Stimulated activated CD8-positive, alpha-beta memory T cell treated with anti-CD3 and anti-CD28 coated beads, Interleukin-7, amount 100 ng/mL, for 4 hours (primary cell): ENCODE results near the gene SLFN11.
"Not testable (repeated sequence)": the region's sequence is repeated elsewhere in the genome, so short reads cannot be mapped to it uniquely, and the experiment has no call there.

ENCODE experiments used
- DNase-seq, 2 donors: peaks; one replicate each; pipeline ENCODE4 v3.0.0-alpha.2; 2020; ENCODE audit warnings: low read depth in 2 of 2

The SLFN11 gene

DNA sequence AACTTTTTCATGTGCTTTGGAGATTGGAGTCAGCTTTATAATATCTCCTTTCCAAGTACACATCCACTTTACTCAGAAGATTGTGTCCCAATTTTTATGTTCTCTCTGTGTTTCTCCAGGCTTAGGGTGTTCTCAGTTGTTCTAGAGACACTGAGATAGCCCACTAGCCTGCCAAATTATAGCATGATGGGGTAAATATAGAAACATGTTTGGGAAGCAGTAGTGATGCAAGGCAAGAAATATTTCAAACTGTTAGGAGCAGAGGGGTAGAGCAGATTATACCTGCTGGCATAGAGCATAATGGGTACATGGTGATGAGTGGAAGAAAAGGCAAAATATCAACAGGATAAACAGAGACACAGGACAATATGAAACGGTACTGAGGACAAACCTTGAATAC lies 12.4 kb downstream of the SLFN11 start:
- no peak for DNase-seq

DNA sequence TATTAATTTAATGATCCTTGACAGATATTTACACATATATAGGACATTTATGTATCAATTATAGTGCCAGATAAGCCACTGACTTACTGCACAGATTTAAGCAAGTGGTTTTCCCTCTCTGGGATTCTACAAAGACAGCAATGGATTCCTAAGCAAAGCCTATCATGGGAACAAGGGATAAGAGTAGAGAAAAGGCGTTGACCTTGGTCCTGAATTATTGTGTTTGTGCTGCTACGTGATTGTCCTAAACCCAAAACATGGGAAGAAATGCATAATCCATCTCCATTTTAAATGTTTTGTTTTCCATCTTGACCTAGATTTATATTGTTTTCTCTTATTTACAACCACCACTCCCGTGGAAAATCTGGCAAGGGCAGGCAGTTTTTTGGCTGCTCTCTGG lies 14.0 kb downstream of the SLFN11 start:
- no peak for DNase-seq

DNA sequence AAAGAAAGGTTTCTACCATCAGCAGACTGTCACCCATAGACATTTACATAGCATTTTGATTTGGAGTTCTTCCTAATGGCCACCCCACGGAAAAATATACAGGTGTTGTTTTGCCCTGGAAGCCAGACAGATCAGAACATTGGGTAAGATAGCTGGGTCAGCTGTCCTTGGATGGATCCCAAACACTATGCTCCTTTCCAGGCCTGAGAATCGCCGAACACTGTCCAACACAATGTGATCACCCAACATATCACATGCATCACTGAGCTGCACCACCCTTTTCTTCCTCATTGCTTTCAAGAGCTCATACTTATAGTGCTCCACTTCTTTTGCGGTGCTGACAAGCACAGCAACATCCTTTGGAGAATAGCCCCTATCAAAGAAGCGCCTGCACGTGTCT lies 21.1 kb downstream of the SLFN11 start:
- no peak for DNase-seq

DNA sequence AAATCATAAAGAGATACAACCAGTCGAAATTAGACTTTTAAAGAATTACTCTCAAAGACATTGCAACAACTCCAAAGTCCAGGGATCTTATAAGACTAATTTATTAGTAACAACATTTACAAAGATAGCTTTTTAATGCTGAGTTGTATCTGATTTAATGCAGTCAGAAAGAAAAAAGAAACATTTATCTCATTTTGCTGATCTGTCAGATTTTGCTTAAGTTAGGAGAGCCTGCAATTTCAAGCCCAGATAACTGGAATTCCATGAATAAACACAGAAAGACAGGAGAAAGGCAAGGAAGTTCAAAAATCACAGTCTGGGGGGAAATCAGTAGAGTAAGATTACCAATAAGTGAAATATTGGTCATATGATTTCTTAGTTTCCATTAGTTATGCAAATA lies 22.9 kb downstream of the SLFN11 start:
- DNase-seq: no peak

DNA sequence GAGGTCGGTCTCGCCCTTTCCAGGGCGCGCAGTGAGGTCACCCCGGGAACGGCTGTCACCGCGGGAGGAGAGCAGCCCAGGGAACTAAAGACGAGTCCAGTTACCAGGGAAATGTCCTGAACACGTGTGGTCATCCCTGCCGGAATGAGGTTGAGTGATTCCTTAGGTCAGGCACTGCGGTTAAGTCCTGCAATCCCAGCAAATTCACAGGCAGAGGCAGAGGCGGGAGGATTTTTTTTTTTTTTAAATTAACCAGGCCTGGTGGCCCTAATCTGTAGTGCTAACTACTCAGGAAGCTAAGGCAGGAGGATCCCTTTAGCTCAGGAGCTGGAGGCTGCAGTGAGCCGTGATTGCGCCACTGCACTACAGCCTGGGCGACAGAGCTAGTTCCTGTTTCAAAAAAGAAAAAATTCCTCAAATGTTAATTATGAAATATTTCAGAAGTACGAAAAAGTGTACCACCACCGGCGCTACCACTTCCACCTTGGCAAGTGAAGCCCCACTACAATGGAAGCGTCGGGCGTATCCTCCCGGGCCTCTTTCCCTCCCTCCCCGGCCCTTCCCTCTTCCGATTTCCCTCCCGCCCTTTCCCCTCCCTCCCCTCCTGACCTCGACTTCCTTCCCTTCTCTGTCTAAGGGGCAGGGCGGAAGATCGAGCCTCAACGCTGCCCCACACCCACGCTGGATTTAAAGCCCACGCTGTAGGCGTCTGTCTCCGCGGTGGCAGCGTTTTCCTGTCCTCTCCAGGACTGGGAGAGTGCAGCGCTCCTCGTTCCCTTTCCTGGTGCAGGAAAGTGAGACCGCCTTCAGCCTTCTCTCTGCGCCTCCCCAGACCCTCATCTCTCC lies 27.3 kb downstream of the SLFN11 start:
- peak in 1 of 2 donors; percentile 17 for DNase-seq

DNA sequence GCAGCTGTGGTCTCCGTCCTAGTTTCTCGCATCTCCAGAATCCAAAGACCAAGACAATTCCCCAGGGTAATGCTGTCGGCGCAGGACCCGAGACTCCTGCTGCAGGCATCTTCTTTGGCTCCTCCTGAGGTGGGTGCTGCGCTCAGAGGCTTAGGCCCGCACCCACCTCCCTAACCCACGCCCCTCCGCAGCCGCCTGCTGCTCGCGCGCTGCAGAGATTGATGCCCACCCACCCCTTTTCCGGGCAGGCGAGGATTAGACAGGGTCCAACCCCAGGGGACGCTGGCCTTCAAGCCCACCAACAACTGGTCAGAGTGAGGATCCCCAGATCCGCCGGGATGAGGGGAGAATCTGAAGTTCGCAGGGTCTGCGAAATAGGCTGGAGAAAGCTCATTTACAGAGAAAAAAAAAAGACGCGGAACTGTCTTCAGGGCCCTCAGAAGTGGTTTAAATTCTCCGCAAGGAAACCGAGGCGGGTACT lies 27.9 kb downstream of the SLFN11 start:
- no peak for DNase-seq

DNA sequence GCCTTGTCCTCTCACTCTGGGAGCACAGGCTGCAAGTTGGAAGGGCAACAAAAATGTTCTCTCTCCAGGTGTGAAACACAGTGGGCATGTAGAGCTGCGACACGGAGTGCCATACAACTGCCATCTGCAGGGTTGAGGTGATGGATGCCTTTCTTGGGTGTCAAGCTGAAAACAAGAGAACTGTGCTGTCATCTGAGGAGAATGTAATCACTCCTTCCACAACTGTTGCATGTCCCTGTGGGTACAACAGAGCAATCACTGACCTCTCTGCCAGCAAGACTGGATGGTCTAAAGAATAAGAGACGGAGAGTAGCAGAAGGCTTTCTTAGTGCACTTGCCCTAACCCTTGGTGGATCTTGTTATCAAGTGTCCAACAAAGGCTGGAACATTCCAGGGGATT lies 29.2 kb downstream of the SLFN11 start:
- no peak for DNase-seq

DNA sequence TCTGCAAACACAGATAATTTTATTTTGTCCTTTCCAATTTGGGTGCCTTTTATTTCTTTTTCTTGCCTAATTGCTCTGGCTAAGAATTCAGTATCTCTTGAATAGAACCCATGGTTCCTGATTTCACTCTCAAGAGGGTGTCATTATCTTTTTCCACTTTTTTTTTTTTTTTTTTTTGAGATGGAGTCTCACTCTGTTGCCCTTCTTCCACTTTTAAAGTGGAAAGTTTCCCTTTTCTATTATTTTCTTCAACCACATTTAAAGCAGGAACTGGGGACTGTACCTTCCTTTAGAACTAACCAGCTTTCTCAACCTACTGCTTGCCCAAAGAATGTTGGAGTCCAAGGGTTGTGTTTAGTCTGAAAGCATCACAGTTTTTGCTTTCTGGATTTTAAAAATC lies 31.1 kb downstream of the SLFN11 start:
- no peak for DNase-seq

DNA sequence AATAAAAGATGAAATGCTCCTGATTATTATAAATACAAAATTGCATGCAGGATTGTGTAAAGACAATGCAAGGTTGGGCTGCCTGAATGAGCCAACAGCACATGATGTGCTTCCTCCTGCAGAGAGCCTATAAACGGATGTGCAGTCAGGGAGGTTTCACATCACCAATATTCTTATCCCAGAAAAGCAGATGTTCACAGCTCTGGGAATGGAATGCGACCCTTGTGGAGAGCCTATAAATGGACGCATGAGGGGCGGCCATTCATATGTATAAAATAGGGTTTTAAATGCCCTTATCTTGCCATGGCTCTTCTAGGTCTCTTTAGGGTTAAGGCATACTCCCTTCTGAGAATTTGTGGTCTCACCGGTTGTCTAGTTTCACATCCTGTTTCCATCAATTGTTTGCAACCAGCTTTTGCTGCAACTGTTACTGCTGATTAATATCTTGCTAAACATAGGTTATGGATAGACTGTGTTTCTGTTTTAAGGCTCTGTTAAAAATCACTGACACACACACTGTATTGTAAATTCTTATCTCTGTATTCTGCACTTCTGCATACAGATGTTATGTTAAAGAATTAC lies 31.9 kb downstream of the SLFN11 start:
- no peak for DNase-seq

DNA sequence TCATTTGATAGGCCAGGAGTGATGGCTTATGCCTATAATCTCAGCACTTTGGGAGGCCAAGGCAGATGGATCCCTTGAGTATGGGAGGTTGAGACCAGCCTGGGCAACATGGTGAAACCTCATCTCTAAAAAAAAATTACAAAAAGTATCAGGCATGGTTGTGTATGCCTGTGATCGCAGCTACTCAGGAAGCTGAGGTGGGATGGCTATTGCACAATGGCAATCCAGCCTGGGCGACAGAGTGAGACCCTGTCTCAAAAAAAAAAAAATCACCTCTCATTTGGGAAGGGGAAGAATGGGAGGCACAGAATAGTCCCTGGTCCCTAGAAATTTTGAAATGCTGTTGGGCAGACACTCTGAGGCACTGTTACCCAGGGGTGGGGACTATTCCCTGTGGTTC lies 35.2 kb downstream of the SLFN11 start:
- no peak for DNase-seq

DNA sequence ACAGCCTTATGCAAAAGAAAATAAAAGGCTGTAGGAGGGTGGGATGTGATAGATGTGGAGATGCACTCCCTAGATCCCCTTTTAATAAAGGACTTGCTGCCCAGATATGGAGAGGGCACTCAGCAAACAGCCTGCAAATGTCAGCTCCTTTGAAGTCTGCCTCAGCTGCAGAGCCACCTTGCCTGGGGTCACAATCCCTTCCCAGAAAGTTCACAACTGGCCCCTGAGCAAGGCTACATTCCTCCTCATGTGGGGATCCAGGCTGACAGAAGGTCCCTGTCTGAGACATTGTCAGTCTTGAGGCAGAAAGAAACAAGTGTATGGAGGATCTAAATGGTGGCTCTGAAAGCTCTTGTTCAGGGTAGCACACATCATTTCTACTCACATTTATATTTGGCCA lies 36.1 kb downstream of the SLFN11 start:
- DNase-seq: no peak

DNA sequence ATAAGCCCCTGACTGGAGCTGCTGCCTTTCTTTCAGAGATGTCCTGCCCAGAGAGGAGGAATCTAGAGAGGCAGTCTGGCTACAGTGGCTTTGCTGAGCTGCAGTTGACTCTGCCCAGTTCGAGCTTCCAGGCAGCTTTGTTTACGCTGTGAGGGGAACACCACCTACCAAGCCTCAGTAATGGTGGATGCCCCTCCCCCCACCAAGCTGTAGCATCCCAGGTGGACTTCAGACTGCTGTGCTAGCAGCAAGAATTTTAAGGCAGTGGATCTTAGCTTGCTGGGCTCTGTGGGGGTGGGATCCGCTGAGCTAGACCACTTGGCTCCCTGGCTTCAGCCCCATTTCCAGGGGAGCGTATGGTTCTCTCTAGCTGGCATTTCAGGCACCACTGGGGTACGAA lies 39.8 kb downstream of the SLFN11 start:
- DNase-seq: not testable (repeated sequence)

DNA sequence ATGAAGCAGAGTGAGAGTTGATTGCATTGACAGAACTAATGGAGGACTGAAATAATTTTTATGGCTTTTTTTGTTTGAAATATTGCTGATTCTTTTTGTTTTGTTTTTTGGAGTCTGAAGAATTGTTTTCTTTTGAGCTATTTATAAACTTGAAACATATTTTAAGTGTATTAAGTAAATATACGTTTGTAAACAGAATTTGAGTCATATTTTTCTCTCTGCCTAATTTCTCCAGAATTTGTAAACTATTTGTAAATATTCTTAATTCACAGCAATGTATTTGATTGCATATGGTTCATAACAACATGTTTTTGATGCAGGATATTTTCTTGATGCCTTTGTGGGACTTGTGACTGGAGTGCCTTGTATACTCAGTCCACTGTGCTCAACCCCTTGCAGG lies 50.7 kb downstream of the SLFN11 start:
- DNase-seq: no peak

DNA sequence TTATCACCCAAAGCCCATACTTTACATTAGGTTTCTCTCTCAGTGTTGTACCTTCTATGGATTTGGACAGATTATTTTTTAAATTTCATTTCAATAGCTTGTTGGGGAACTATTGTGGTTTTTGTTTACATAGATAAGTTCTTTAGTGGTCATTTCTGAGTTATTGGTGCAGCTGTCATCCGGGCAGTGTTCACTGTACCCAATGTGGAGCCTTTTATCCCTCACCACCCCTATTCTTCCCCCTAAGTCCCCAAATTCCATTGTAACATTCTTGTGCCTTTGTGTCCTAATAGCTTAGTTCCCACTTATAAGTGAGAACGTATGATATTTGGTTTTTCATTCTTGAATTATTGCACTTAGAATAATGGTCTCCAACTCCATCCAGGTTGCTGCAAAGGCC lies 57.5 kb downstream of the SLFN11 start:
- DNase-seq: no peak

DNA sequence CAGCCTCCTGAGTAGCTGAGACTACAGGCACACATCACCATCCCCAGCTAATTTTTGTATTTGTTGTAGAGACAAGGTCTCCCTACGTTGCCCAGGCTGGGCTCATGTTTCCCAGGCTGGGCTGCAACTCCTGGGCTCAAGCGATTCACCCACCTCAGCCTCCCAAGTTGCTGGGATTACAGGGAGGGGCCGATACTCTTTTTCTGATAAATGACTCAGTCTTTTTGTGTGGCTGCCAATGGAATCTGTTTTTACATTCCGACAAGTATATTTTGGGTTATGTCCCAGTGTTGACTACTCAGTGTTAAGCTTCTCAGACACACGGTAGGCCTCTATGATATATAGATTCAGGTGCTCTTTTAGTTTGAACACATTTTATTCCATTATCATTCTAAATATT lies 58.1 kb downstream of the SLFN11 start:
- no peak for DNase-seq

DNA sequence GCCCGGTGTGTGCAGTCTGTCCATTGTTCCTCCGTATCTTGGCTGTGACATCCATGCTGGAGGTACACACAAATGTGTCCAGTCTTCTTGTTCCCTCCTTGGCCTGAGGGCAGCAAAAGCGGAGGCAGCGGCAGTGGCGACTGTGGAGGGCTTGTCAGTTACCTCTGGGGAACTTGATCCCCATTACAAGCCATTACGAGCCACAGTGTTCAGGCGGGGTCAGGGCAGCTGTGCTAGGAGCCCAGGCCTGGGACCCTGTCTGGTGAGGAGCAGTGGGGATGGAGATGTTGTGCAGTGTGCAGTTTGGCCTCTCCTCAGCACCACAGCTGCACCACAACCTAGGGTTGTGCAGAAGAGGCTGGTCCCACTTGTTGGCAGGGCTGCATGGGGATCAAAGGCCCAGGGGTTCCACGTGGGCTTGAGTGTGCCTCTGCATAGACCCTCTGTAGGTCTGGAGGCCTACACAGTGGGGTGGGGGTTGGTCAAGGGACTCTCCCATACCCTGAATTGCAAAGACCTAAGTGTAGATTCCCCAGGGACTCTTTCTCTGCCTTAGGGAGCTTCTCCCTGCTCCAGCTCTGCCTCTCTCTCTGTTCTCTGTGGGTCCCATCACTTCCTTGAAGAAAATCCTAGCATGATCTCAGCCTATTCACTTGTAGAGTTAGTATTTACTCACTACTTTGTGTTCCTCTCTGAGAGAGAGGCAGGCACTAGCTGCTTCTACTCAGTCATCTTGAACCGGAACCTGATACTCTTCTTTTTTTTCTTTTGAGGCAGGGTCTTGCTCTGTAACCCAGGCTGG lies 58.8 kb downstream of the SLFN11 start:
- no peak for DNase-seq

DNA sequence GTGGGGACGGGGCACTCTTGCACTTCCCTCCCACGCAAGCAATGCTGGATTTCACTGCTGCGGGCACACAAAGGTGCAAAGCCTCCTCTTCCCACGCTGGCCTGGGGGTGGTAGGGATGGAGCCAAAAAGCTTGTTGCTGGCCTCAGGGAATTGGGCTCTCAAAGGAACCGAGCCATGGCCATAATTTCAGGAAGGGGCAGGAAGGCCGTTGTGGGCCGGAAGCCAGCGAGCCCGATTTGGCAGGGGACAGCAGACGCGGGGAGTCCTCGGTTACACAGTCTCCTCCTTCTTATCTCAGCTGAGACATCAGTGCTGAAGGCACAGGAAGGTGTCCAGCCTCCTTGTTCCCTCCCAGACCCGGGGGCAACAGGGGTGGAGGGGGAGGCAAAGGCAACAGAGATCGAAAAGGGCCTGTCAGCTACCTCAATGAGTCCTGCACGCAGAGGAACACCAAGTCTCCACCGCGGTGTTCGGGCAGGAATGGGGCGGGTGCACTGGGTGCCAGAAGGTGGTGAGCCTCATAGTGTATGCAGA lies 59.5 kb downstream of the SLFN11 start:
- peak in 1 of 2 donors; percentile 5 for DNase-seq

DNA sequence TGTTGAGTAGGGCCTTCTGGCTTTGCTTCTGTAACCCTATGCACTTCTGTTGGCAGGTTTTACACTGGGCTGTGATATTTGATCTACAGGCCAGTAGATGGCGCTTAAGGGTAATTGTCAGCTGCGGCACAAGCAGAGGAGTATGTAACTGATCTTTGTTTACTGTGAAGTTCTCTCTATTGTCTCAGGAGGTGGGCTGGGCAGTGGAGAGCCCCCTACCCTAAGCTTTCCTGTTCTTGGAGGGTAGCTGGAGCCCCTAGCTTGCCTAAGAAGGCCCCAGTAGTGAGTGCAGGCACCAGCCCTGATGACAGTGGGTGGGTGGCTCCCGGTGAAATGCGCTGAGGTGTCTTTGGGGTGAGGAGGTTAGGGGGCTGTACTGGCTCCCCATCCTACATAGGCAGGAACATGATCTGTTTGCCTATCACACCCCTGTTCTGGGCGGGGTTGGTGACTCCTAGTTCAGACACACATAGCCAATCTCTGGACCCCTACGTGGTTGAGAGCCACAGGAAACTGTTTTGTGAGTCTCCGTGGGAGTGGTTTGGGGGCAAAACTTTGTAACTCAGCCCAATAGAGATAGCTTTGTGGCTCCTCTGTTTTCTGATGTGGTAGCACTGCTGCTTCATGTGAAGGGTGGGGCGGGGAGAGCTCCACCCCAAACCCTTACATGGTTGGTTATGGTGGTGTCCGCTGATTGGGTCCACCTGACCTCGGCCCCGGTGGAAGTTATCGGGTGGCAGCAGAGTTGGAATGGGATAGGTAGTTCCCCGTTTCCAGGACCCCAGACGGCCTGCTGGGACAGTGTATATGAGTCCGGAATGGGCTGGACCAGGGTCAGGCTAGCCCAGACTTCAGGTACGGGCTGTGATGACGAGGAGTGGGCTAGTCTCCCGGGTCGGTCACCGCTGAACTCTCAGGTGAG lies 60.4 kb downstream of the SLFN11 start:
- DNase-seq: peak; percentile 76 to 86

DNA sequence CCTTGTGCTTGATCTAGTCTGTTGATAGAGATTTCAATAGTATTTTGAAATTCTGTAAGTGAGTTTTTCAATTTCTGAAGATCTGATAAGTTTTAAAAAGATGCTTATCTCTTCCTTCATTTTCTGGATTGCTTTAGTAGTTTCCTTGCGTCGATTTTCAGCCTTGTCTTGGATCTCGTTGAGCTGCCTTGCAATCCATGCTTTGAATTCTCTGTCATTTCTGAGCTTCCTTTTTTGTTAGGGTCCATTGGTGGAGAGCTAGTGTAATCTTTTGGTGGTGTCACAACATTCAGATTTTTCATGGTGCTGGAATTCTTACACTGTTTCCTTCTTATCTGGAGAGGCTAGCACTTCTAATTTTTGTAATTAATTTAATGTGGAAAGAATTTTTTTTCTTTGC lies 61.1 kb downstream of the SLFN11 start:
- DNase-seq: no peak

DNA sequence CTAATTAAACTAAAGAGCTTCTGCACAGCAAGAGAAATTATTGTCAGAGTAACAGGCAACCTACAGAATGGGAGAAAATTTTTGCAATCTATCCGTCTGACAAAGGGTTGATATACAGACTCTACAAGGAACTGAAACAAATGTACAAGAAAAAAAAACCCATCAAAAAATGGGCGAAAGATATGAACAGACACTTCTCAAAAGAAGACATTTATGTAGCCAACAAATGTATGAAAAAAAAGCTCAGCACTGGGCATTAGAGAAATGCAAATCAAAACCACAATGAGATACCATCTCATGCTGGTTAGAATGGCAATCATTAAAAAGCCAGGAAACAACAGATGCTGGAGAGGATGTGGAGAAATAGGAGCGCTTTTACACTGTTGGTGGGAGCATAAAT lies 64.1 kb downstream of the SLFN11 start:
- DNase-seq: not testable (repeated sequence)
